Measurements from ENCODE around the gene NAV2. TPM values are rescaled to one million over a fixed set of nuclear protein-coding genes. Genes with fewer than 3 reads are reported as not detected.

The NAV2 gene
- polyA plus RNA-seq, 1 donor from 2014 or later = 3.0 TPM

- Histone ChIP-seq H3K4me2 (ENCODE audit: low read length) (no peak overlapping the region), H3K79me2 (replicated peaks; ENCODE audit: insufficient read depth, low read length) (no peaks in the 10 kb centered on the region), H2AFZ (ENCODE audit: low read depth, low read length) (no peak overlapping the region), H4K20me1 (ENCODE audit: insufficient read depth) (no peaks in the 10 kb centered on the region), H3K9me3 (ENCODE audit: low read length) (no peaks in the 10 kb centered on the region), H3K9me2 (ENCODE audit: insufficient read depth, low read length) (no peaks in the 10 kb centered on the region), H3K27ac (ENCODE audit: low read length) (no peak overlapping the region), H3K4me3 (ENCODE audit: low read length) (no peak overlapping the region), H3F3A (ENCODE audit: insufficient read depth, low read length, poor library complexity, severe bottlenecking) (no peaks in the 10 kb centered on the region), H3K36me3 (ENCODE audit: insufficient read depth, low read length) (no peaks in the 10 kb centered on the region), H3K9ac (ENCODE audit: low read length) (no peak overlapping the region), H3K27me3 (ENCODE audit: insufficient read depth, low read depth, low read length) (no peaks in the 10 kb centered on the region)
- no peak for TF ChIP-seq RAD21 (conservative IDR thresholded peaks at IDR 0.05)
- TF ChIP-seq EZH2 (IDR thresholded peaks at IDR 0.05; ENCODE audit: borderline replicate concordance, insufficient read depth, low read length, poor library complexity, severe bottlenecking) = no peak
- no peak for TF ChIP-seq EP300 (conservative IDR thresholded peaks at IDR 0.05; ENCODE audit: poor library complexity, severe bottlenecking)
Measured at GRCh38 chr11:19979519-19979845, 266.8 kb downstream of the NAV2 start.

DNA sequence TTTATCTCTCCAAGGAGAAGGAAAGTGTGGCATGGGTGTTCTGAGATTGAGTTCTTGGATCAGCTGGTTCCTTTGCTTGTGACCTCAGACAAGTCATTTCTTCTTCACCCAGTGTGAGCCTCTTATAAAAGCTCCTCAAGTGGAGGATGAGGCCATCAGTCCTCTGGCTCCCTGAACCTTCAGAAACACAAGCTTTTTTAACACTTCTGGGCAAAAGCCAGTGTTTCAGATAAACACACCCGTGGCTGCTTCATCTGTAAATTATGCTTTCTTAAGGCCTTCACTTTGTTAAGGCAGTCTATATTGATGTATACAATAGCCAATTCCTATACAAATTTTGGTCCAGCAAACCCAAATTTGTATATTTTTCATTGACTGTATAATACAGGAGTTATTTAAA lies 267.8 kb downstream of the NAV2 start:
- Histone ChIP-seq H3K9me3 (ENCODE audit: low read length) (no peaks in the 10 kb centered on the region), H2AFZ (ENCODE audit: low read depth, low read length) (no peak overlapping the region), H4K20me1 (ENCODE audit: insufficient read depth) (no peaks in the 10 kb centered on the region), H3K27ac (ENCODE audit: low read length) (no peak overlapping the region), H3F3A (ENCODE audit: insufficient read depth, low read length, poor library complexity, severe bottlenecking) (no peaks in the 10 kb centered on the region), H3K36me3 (ENCODE audit: insufficient read depth, low read length) (no peaks in the 10 kb centered on the region), H3K9me2 (ENCODE audit: insufficient read depth, low read length) (no peaks in the 10 kb centered on the region), H3K27me3 (ENCODE audit: insufficient read depth, low read depth, low read length) (no peaks in the 10 kb centered on the region), H3K9ac (ENCODE audit: low read length) (no peak overlapping the region), H3K4me2 (ENCODE audit: low read length) (no peak overlapping the region), H3K4me3 (ENCODE audit: low read length) (no peak overlapping the region), H3K79me2 (replicated peaks; ENCODE audit: insufficient read depth, low read length) (no peaks in the 10 kb centered on the region)
- TF ChIP-seq POLR2AphosphoS5 (IDR thresholded peaks at IDR 0.05) (no peak), EZH2 (IDR thresholded peaks at IDR 0.05; ENCODE audit: borderline replicate concordance, insufficient read depth, low read length, poor library complexity, severe bottlenecking) (no peak), TAF1 (IDR thresholded peaks at IDR 0.05; ENCODE audit: low read depth) (no peak), RAD21 (conservative IDR thresholded peaks at IDR 0.05) (no peak), SMC3 (conservative IDR thresholded peaks at IDR 0.05; ENCODE audit: poor library complexity) (no peak), REST (IDR thresholded peaks at IDR 0.05; ENCODE audit: borderline replicate concordance) (no peak), EP300 (conservative IDR thresholded peaks at IDR 0.05; ENCODE audit: poor library complexity, severe bottlenecking) (no peak), MXI1 (conservative IDR thresholded peaks at IDR 0.05; ENCODE audit: poor library complexity, severe bottlenecking) (no peak)
- TF ChIP-seq, protein P1, sequence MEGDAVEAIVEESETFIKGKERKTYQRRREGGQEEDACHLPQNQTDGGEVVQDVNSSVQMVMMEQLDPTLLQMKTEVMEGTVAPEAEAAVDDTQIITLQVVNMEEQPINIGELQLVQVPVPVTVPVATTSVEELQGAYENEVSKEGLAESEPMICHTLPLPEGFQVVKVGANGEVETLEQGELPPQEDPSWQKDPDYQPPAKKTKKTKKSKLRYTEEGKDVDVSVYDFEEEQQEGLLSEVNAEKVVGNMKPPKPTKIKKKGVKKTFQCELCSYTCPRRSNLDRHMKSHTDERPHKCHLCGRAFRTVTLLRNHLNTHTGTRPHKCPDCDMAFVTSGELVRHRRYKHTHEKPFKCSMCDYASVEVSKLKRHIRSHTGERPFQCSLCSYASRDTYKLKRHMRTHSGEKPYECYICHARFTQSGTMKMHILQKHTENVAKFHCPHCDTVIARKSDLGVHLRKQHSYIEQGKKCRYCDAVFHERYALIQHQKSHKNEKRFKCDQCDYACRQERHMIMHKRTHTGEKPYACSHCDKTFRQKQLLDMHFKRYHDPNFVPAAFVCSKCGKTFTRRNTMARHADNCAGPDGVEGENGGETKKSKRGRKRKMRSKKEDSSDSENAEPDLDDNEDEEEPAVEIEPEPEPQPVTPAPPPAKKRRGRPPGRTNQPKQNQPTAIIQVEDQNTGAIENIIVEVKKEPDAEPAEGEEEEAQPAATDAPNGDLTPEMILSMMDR (IDR thresholded peaks at IDR 0.05; ENCODE audit: poor library complexity, severe bottlenecking) = no peak

Measured in neural cell (in vitro differentiated cells).